SK-N-SH (cell line): Measurements from ENCODE around the gene STRC. TPM values are rescaled to one million over a fixed set of nuclear protein-coding genes. Genes with fewer than 3 reads are reported as not detected.

ENCODE experiments used
- CTCF ChIA-PET: fragments of 300-600, 350-600 bp; formaldehyde crosslinking; extraction: SDS; loops from one replicate; lab custom pipeline; 2021; lab: Yijun Ruan, JAX
- POLR2A ChIA-PET: fragments of 350-600 bp; sonication (Branson Sonifier 250); formaldehyde crosslinking; extraction: SDS; loops from one replicate; lab custom pipeline; 2020; ENCODE audit warnings: antibody characterized with exemption, inconsistent platforms; lab: Yijun Ruan, JAX
- DNase-seq: peaks from one replicate; pipeline ENCODE4 v3.0.0; 2012
- H2AFZ ChIP-seq: fragments of 200-600 bp; sonication (generic); 2 replicates; pipeline ENCODE4 v1.8.1; 2016; ENCODE audit warnings: antibody characterized with exemption, mild to moderate bottlenecking, low read depth
- H3F3A ChIP-seq: fragments of 200-600 bp; sonication (generic); replicated peaks from 2 replicates; pipeline ENCODE3; 2016; ENCODE audit warnings: antibody characterized with exemption, mild to moderate bottlenecking; ENCODE audit not compliant: insufficient read depth
- H3K27ac ChIP-seq, 2 experiments: fragments of 200-500 bp in 1 of 2; fragments of 200-600 bp in 1 of 2; sonication (Bioruptor generic) in 1 of 2; sonication (generic), shearing (Covaris generic) in 1 of 2; 2 replicates each; pipeline versions ENCODE4 v1.5.1 to v1.6.1; 2014 to 2016; ENCODE audit warnings: low read depth in 2 of 2, inconsistent platforms in 1 of 2, low read length in 1 of 2, mild to moderate bottlenecking in 1 of 2, mixed read lengths in 1 of 2
- H3K27me3 ChIP-seq: fragments of 200-600 bp; sonication (generic), shearing (Covaris generic); 2 replicates; pipeline ENCODE4 v1.6.1; 2016; ENCODE audit warnings: mixed run types; ENCODE audit not compliant: insufficient read depth
- H3K36me3 ChIP-seq, 2 experiments: fragments of 200-500 bp in 1 of 2; fragments of 200-600 bp in 1 of 2; sonication (Bioruptor generic) in 1 of 2; sonication (generic) in 1 of 2; replicated peaks in 1 of 2; 2 replicates each; pipeline versions ENCODE3 to v1.5.1; 2014 to 2016; ENCODE audit warnings: low read length in 1 of 2, mild to moderate bottlenecking in 1 of 2; ENCODE audit not compliant: insufficient read depth in 2 of 2, control insufficient read depth in 1 of 2
- H3K4me1 ChIP-seq, 2 experiments: fragments of 200-500 bp in 1 of 2; fragments of 200-600 bp in 1 of 2; sonication (Bioruptor generic) in 1 of 2; sonication (generic), shearing (Covaris generic) in 1 of 2; 2 replicates each; pipeline versions ENCODE4 v1.5.1 to v1.6.1; 2014 to 2016; ENCODE audit warnings: low read depth in 1 of 2, low read length in 1 of 2, mixed run types in 1 of 2; ENCODE audit not compliant: insufficient read depth in 2 of 2, control insufficient read depth in 1 of 2
- H3K4me2 ChIP-seq: fragments of 200-600 bp; sonication (generic), shearing (Covaris generic); 2 replicates; pipeline ENCODE4 v1.6.1; 2017; ENCODE audit warnings: mixed run types
- H3K4me3 ChIP-seq, 2 experiments: fragments of 200-500 bp in 1 of 2; fragments of 200-600 bp in 1 of 2; sonication (Bioruptor generic) in 1 of 2; sonication (generic), shearing (Covaris generic) in 1 of 2; 2 replicates each; pipeline versions ENCODE4 v1.5.1 to v1.8.1; 2014 to 2016; ENCODE audit warnings: low read depth in 2 of 2, inconsistent platforms in 1 of 2, low read length in 1 of 2, mild to moderate bottlenecking in 1 of 2, mixed read lengths in 1 of 2, moderate library complexity in 1 of 2
- H3K79me2 ChIP-seq: fragments of 200-600 bp; sonication (generic); 2 replicates; pipeline ENCODE4 v1.8.1; 2017; ENCODE audit warnings: mild to moderate bottlenecking; ENCODE audit not compliant: insufficient read depth
- H3K9ac ChIP-seq: fragments of 200-600 bp; sonication (generic); 2 replicates; pipeline ENCODE4 v1.6.1; 2017; ENCODE audit warnings: mixed run types
- H3K9me2 ChIP-seq: fragments of 200-600 bp; sonication (generic); 2 replicates; pipeline ENCODE4 v1.6.1; 2017; ENCODE audit warnings: mixed run types
- H3K9me3 ChIP-seq: fragments of 200-600 bp; sonication (generic); 2 replicates; pipeline ENCODE4 v1.6.1; 2017; ENCODE audit warnings: mixed run types, mild to moderate bottlenecking, moderate library complexity
- H4K20me1 ChIP-seq: fragments of 200-600 bp; sonication (generic); 2 replicates; pipeline ENCODE4 v1.6.1; 2017; ENCODE audit warnings: mild to moderate bottlenecking, mixed run types; ENCODE audit not compliant: insufficient read depth
- FOSL2 ChIP-seq: IDR thresholded peaks from 2 replicates; pipeline ENCODE4 v1.4.0; 2012; ENCODE audit warnings: low read depth, mild to moderate bottlenecking, moderate library complexity, borderline replicate concordance
- JUND ChIP-seq: IDR thresholded peaks from 2 replicates; pipeline ENCODE4 v1.4.0; 2012
- TAF1 ChIP-seq: IDR thresholded peaks from 2 replicates; pipeline ENCODE4 v1.6.1; 2012; ENCODE audit warnings: low read depth, mild to moderate bottlenecking, low read length, moderate library complexity, borderline replicate concordance
- TCF12 ChIP-seq: IDR thresholded peaks from 2 replicates; pipeline ENCODE4 v1.4.0; 2012
- WGBS: methylation state at CpG from one replicate; pipeline ENCODE4 v1.1.6; 2017; ENCODE audit warnings: low lambda C conversion rate; 5-methylcytosine and 5-hydroxymethylcytosine counted together
- polyA plus RNA-seq, 3 experiments: library from polyadenylated mRNA; depleted of rRNA; stranded (reverse); fragments of >200 nt; gene quantifications; 2 replicates each; pipeline ENCODE4 v1.2.3, GENCODE V29; 2012
- small RNA-seq, 7 experiments: library from RNA; depleted of rRNA; stranded (forward); fragments of <200 nt; gene quantifications; one replicate each; pipeline ENCODE3, GENCODE V24; 2012

STRC gene
- polyA plus RNA-seq, 1 of the 3 experiments (the other 2 are of a cell fraction), result 0.03 TPM

DNA sequence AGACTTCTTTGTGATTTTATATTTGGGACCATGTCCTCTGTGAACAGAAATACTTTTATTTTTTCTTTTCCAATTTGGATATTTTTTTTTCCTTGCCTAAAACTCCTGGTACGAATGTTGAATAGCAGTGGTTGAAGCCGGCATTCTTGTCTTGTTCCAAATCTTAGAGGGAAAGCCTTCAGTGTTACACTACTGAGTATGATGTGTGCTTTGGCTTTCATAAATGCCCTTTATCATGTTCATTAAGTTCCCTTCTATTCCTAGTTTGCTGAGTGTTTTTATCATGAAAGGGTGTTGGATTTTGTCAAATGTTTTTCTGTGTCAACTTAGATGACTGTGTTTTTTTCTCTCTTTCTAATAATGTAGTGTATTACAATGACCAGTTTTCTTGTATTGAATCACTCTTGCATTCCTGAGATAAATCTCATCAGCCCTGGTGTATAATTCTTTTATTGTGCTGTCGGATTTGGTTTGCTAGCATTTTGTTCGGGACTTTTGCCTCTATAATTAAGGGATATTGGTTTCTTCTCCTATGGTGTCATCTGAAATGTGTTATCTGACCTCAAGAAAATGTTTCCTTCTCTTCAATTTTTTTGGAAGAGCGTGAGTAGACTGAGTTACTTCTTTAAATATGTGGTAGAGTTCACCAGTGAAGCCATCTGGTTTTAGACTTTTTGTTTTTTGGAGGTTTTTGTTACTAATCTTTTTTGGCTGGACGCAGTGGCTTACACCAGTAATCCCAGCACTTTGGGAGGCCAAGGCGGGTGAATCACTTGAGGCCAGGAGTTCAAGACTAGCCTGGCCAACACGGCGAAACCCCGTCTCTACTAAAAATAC is 67.9 kb downstream of the STRC start:
- WGBS, result 72% methylated on average over 10 of the region's 10 CpGs
- Histone ChIP-seq H3F3A (no peaks in the 10 kb centered on the region), H3K9ac (no peak overlapping the region), H3K27ac (peak overlapping the region in 1 of 2 experiments; percentile 35; a peak in 2 of 4 replicates), H3K27me3 (no peaks in the 10 kb centered on the region), H2AFZ (no peak overlapping the region), H3K4me1 (no peaks in the 10 kb centered on the region), H3K4me2 (no peak overlapping the region), H3K4me3 (no peak overlapping the region), H3K9me3 (peaks cover 10% of the 10 kb centered on the region; the same call in 1 of the 2 replicates), H3K79me2 (no peaks in the 10 kb centered on the region), H3K9me2 (no peaks in the 10 kb centered on the region), H4K20me1 (no peaks in the 10 kb centered on the region), H3K36me3 (no peaks in the 10 kb centered on the region)
- TF ChIP-seq TAF1 (no peak), TCF12 (0 out of 2 replicates have a peak, but pooled peaks have one; percentile 7), FOSL2 (peak; percentile 24; the same call in 1 of the 2 replicates), JUND (0 out of 2 replicates have a peak, but pooled peaks have one; percentile 6)
- no peak for DNase-seq
- POLR2A ChIA-PET, result no interaction called here
- CTCF ChIA-PET, result no interaction called here

Small RNAs within 50 kb of the gene (small RNA-seq; reads per million reads assigned to genes)
- 0 to 0.20 (median 0) reads per million in 7 experiments for gene PDIA3P2
- gene RNU6-554P, result 0 reads per million in 7 experiments
- 0 reads per million in 7 experiments for gene RNU6-610P

Other genes with a start within 250 kb of the STRC start
- 5.7 and 7.0 TPM in 2 replicates for gene ZSCAN29, start 247.8 kb downstream of the STRC start, polyA plus RNA-seq (2012; rRNA removed)
- 6.6 and 8.5 TPM in 2 replicates for gene TUBGCP4, start 247.7 kb downstream of the STRC start, polyA plus RNA-seq (2012; rRNA removed)
- 27.1 and 46.5 TPM in 2 replicates for gene TP53BP1, start 125.6 kb downstream of the STRC start, polyA plus RNA-seq (2012; rRNA removed)
- gene MAP1A, start 101.2 kb downstream of the STRC start, polyA plus RNA-seq (2012; rRNA removed), result 5.3 and 6.0 TPM in 2 replicates
- gene PPIP5K1, start 28.6 kb downstream of the STRC start, polyA plus RNA-seq (2012; rRNA removed), result 14.2 and 28.5 TPM in 2 replicates
- 1.8 and 3.1 TPM in 2 replicates for gene CKMT1B, start 24.8 kb downstream of the STRC start, polyA plus RNA-seq (2012; rRNA removed)
- gene CATSPER2, start 30.0 kb upstream of the STRC start, polyA plus RNA-seq (2012; rRNA removed), result 0.62 and 0.96 TPM in 2 replicates
- gene CKMT1A, start 75.1 kb upstream of the STRC start, polyA plus RNA-seq (2012; rRNA removed), result 1.2 and 1.7 TPM in 2 replicates
- gene PDIA3, start 127.6 kb upstream of the STRC start, polyA plus RNA-seq (2012; rRNA removed), result 131 and 177 TPM in 2 replicates
- gene ELL3, start 158.2 kb upstream of the STRC start, polyA plus RNA-seq (2012; rRNA removed), result 0.67 and 0.89 TPM in 2 replicates
- 935 and 1,369 TPM in 2 replicates for gene SERF2, start 173.5 kb upstream of the STRC start, polyA plus RNA-seq (2012; rRNA removed)
- 0.05 TPM in 1 of 2 replicates, not detected in the other for gene SERINC4, start 181.4 kb upstream of the STRC start, polyA plus RNA-seq (2012; rRNA removed)
- gene HYPK, start 181.8 kb upstream of the STRC start, polyA plus RNA-seq (2012; rRNA removed), result 8.9 and 11.5 TPM in 2 replicates
- gene MFAP1, start 205.9 kb upstream of the STRC start, polyA plus RNA-seq (2012; rRNA removed), result 16.5 and 18.4 TPM in 2 replicates
- gene WDR76, start 208.2 kb upstream of the STRC start, polyA plus RNA-seq (2012; rRNA removed), result 1.8 TPM in 2 replicates